ENCODE measurements around the gene ATXN1. TPM values are rescaled to one million over a fixed set of nuclear protein-coding genes. Genes with fewer than 3 reads are reported as not detected.

Gene ATXN1
- total RNA-seq, 1 donor from 2014 or later, result 6.1 TPM

- TF ChIP-seq, protein P1, sequence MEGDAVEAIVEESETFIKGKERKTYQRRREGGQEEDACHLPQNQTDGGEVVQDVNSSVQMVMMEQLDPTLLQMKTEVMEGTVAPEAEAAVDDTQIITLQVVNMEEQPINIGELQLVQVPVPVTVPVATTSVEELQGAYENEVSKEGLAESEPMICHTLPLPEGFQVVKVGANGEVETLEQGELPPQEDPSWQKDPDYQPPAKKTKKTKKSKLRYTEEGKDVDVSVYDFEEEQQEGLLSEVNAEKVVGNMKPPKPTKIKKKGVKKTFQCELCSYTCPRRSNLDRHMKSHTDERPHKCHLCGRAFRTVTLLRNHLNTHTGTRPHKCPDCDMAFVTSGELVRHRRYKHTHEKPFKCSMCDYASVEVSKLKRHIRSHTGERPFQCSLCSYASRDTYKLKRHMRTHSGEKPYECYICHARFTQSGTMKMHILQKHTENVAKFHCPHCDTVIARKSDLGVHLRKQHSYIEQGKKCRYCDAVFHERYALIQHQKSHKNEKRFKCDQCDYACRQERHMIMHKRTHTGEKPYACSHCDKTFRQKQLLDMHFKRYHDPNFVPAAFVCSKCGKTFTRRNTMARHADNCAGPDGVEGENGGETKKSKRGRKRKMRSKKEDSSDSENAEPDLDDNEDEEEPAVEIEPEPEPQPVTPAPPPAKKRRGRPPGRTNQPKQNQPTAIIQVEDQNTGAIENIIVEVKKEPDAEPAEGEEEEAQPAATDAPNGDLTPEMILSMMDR (conservative IDR thresholded peaks at IDR 0.05; ENCODE audit: low read depth, low read length), result no peak
- no peak overlapping the region for H3K4me3 ChIP-seq (ENCODE audit: low read depth, low read length)
- no peak for DNase-seq (ENCODE audit: low read depth)
These were observed 442.7 kb downstream of the ATXN1 start for GRCh38 chr6:16318538-16318937.

GRCh38 chr6:16316741-16317251 is 444.5 kb downstream of the ATXN1 start:
- TF ChIP-seq, protein P1 (conservative IDR thresholded peaks at IDR 0.05; ENCODE audit: low read depth, low read length), result peak; percentile 80
- H3K4me3 ChIP-seq (ENCODE audit: low read depth, low read length), result no peak overlapping the region
- no peak for DNase-seq (ENCODE audit: low read depth)

DNA sequence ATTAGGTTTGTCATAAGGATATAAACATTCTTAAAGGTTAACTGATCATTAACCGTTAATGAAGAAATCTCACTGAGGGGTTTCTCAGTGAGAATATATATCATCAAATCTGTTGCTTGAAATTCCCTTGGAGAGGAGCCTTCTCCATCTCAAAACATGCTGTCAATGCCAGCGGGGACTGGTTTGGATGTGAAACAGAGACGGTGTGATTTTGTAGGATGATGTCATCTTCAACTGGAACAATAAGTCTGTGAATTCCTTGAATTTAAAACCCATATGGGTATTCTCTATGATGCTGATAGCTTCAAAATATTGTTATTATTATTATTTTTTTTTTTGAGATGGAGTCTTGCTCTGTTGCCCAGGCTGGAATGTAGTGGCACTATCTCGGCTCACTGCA is 447.0 kb downstream of the ATXN1 start:
- no peak for DNase-seq (ENCODE audit: low read depth)
- H3K4me3 ChIP-seq (ENCODE audit: low read depth, low read length), result no peak overlapping the region
- TF ChIP-seq, protein P1 (conservative IDR thresholded peaks at IDR 0.05; ENCODE audit: low read depth, low read length), result no peak

DNA sequence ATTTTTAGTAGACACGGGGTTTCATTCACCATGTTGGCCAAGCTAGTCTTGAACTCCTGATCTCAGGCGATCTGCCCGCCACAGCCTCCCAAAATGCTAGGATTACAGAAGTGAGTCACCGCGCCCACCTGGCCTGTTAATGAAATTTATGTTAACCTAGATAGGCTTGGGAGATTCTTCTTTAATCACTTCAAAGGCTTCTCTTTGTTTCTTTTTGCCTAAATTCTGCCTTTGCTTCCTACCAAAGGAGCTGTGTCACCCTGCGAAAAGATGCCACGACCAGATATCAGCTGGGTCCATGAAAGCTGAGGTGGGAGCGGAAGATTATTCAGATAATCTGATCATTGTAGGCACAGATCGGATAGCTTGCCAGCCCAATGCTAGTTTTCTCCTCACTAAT is 447.5 kb downstream of the ATXN1 start:
- H3K4me3 ChIP-seq (ENCODE audit: low read depth, low read length), result no peak overlapping the region
- no peak for DNase-seq (ENCODE audit: low read depth)
- TF ChIP-seq, protein P1 (conservative IDR thresholded peaks at IDR 0.05; ENCODE audit: low read depth, low read length), result no peak

DNA sequence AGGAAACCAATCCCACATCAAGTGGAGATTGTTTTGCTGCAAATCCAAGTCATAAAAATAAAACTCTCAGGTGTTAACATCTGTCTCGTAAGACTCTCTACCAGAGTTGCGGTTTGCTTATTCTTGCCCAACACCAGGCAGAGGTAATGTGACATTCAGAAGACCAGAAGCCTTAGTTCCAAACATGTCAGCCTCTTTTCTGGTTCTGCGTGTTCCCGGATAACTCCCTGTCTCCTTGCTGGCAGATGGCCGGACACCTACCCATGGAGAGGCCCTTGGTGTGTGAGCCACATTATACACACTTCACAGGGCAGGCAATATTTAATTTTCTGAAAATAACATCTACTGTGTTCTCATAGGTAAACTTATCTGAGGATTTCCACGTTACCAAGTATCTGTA is 449.5 kb downstream of the ATXN1 start:
- TF ChIP-seq, protein P1 (conservative IDR thresholded peaks at IDR 0.05; ENCODE audit: low read depth, low read length), result no peak
- DNase-seq (ENCODE audit: low read depth), result no peak
- no peak overlapping the region for H3K4me3 ChIP-seq (ENCODE audit: low read depth, low read length)

GRCh38 chr6:16306334-16306733 is 454.9 kb downstream of the ATXN1 start:
- TF ChIP-seq, protein P1 (conservative IDR thresholded peaks at IDR 0.05; ENCODE audit: low read depth, low read length), result no peak
- no peak overlapping the region for H3K4me3 ChIP-seq (ENCODE audit: low read depth, low read length)
- no peak for DNase-seq (ENCODE audit: low read depth)

DNA sequence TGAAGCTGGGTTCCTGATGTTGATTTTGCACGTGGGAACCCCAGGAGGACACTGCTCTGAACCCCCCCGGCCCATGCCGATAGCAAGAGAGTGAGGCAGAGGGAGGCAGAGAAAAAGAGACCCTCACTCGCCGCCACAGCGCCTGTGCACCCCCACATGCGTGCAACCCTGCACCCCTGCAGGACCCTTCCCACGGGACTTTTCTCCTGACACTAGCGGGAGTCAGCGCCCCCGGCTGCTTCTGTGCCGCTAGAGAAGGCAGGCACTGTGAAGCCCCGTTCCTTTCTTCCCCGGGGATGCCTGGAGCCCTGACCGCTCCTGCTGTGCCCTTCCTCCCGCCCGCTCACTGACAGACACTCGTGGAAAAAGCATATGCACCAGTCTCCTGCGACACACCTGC is 455.5 kb downstream of the ATXN1 start:
- TF ChIP-seq, protein P1 (conservative IDR thresholded peaks at IDR 0.05; ENCODE audit: low read depth, low read length), result no peak
- no peak for DNase-seq (ENCODE audit: low read depth)
- H3K4me3 ChIP-seq (ENCODE audit: low read depth, low read length), result no peak overlapping the region

Measured in epithelial cell of proximal tubule (primary cell).